ENCODE measurements around the gene CD247. TPM values are rescaled to one million over a fixed set of nuclear protein-coding genes. Genes with fewer than 3 reads are reported as not detected.

Gene CD247
- total and polyA plus RNA-seq, 9 of the 15 experiments (the other 6 are each of a cell fraction or from before 2014, with no cell fraction given), result 0.08 to 0.42 (median 0.28) TPM; not detected in 5

DNA sequence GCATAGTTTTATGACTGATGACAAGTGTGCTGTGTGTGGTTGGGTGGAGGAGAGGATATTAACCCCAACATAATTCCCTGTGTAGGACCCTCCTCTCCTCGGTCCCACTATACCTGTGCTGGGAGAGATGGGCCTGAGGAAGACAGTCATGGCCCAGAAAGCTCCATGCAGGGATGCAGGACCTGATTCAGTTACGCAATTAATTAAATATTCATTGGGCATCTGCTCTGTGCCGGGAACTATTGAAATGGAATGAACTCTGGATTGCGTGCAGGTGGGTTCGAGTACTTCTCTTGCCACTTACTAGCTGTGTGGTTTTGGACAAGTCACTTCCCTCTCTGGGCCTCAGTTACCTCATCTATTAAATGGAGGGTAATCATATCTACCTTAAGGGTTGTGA is 74.6 kb downstream of the CD247 start:
- no TSS peak for BruUV-seq (replicated peaks)
- Histone ChIP-seq H3K9me3 (replicated peaks; ENCODE audit: control insufficient read depth, insufficient read depth, low read depth, low read length) (no peaks in the 10 kb centered on the region), H3K27me3 (ENCODE audit: control insufficient read depth in 2 of 2, insufficient read depth in 2 of 2, low read length in 2 of 2) (peaks cover 13 to 31% of the 10 kb centered on the region in 2 experiments), H2AFZ (ENCODE audit: low read depth, low read length) (no peak overlapping the region), H3K27ac (ENCODE audit: extremely low read depth, low read depth, low read length) (no peak overlapping the region), H3K4me1 (replicated peaks in 1 of 2; ENCODE audit: control insufficient read depth in 2 of 2, insufficient read depth in 2 of 2, low read length in 2 of 2) (peaks cover 12 to 13% of the 10 kb centered on the region in 2 experiments), H3K79me2 (ENCODE audit: control insufficient read depth, insufficient read depth, low read length) (no peaks in the 10 kb centered on the region), H3K36me3 (ENCODE audit: control insufficient read depth, insufficient read depth, low read length) (no peaks in the 10 kb centered on the region), H3K4me2 (ENCODE audit: insufficient read depth, low read length) (no peak overlapping the region), H3K9me1 (ENCODE audit: control insufficient read depth, insufficient read depth, low read length) (peaks cover 4% of the 10 kb centered on the region), H4K20me1 (replicated peaks; ENCODE audit: control insufficient read depth, insufficient read depth, low read length) (no peaks in the 10 kb centered on the region), H3K4me3 (no peak overlapping the region), H3K9ac (ENCODE audit: insufficient read depth in 1 of 2, low read depth in 2 of 2, low read length in 2 of 2) (no peak overlapping the region)
- FAIRE-seq (no peak), ATAC-seq (no peak), DNase-seq (ENCODE audit: extremely low read depth in 1 of 4, low spot score in 3 of 4) (no peak)
- no peak for TF ChIP-seq ZNF133 (CRISPR knock-in tag; IDR thresholded peaks at IDR 0.05)
- TF ChIP-seq EP400 (IDR thresholded peaks at IDR 0.05), result no peak
- TF ChIP-seq CEBPB (tag; IDR thresholded peaks at IDR 0.05), result peak; percentile 65
- TF ChIP-seq ZNF785 (CRISPR knock-in tag; IDR thresholded peaks at IDR 0.05), result no peak
- peak; percentile 36 for TF ChIP-seq ZFP36 (IDR thresholded peaks at IDR 0.05; ENCODE audit: low read depth, low read length, partially characterized antibody)
- no peak for TF ChIP-seq CEBPG (CRISPR knock-in tag; IDR thresholded peaks at IDR 0.05)
- TF ChIP-seq CEBPG (tag; conservative IDR thresholded peaks at IDR 0.05 in 1 of 2, IDR thresholded peaks at IDR 0.05 in 1 of 2), result peak in 1 of 2 experiments; percentile 36; a peak in 1 of 4 replicates
- in situ Hi-C loops (cut with MboI), result loop anchor here (5.0 to 10.0 kb wide), 2 partner anchors 176 to 559 kb away; no protein-coding TSS in a partner anchor
- 19% methylated on average over 5 of the region's 5 CpGs for WGBS (ENCODE audit: insufficient coverage, low coverage, missing lambda C conversion rate)
- CTCF ChIA-PET (ENCODE audit: low intra/inter-chr PET ratio), result no interaction called here
- POLR2A ChIA-PET, result interaction anchor here (0.6 to 1.0 kb wide), 4 partner anchors 25 to 171 kb away, joined by 3 read pairs; no protein-coding TSS in a partner anchor
- intact Hi-C loops (cut with micrococcal nuclease), result loop anchor here (5.0 to 10.0 kb wide), 2 partner anchors 221 to 241 kb away; partner anchors contain the start of gene POU2F1
